HG03460 (cell line): ENCODE measurements around the gene FAM186B.
A peak's percentile ranks its signal among the peaks of the same experiment; 100 is the strongest.
"Not testable (repeated sequence)": the region's sequence is repeated elsewhere in the genome, so short reads cannot be mapped to it uniquely, and the experiment has no call there.

Experiments
- ATAC-seq: cut with Tn5 transposase; IDR thresholded peaks from one replicate; pipeline ENCODE4 v1.9.1; 2021; ENCODE audit not compliant: unreplicated experiment

Gene FAM186B, protein sequence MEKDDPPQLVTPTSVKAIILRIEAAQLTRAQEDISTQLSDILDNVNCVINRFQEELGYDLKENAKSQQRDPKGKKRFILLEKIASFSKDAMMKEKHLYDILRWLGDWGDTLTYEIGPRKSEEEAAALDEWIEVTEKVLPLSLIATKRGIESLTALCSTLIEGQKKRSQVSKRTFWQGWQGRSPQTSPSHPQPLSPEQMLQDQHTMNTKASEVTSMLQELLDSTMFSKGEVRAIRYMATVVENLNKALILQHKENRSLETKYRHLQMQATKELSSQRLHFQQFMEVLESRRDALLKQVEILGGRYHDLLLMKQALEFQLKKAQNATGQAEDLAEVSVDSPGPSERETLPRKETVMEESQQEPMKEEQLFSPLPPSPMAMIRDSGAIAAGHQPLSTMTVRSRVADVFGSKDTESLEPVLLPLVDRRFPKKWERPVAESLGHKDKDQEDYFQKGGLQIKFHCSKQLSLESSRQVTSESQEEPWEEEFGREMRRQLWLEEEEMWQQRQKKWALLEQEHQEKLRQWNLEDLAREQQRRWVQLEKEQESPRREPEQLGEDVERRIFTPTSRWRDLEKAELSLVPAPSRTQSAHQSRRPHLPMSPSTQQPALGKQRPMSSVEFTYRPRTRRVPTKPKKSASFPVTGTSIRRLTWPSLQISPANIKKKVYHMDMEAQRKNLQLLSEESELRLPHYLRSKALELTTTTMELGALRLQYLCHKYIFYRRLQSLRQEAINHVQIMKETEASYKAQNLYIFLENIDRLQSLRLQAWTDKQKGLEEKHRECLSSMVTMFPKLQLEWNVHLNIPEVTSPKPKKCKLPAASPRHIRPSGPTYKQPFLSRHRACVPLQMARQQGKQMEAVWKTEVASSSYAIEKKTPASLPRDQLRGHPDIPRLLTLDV

DNA sequence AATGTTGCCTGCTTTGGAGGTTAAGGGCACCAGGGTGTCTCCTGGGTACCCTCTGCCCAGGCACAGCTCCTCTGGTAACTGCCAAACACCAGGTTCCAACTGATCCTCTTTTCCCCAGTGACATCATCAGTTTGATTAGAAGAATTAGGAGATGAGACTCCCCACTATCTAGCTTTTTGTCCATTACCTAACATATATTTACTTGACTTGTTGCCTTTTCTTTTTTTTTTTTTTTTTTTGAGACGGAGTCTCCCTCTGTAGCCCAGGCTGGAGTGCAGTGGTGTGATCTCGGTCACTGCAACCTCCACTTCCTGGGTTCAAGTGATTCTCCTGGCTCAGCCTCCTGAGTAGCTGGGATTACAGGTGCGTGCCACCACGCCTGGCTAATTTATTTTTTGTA, at the start of gene FAM186B:
TSS of gene FAM186B (minus strand) at position 101 of the 400 bp plus-strand sequence. CDS start 162 bp downstream, outside the sequence.
- ATAC-seq, result not testable (repeated sequence)

DNA sequence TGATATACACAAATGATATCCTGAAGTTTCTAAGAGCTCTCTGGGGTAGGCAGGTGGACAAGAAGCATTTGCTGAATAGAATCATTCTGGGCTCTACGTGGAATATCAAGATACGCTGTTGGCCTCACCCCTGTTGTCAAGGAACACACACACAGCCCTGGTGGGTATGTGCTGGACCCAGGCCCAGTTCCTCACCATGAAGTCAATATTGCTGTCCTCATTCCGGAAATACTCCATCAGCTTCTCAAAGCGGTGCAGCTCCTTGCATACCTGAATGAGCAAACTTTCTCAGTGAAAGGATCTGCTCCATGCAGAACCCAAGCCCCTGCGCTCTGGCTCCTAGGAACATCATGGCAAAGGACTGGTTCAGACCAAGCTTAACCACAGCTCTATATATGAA, 49.3 kb upstream of the FAM186B start:
- no peak for ATAC-seq

DNA sequence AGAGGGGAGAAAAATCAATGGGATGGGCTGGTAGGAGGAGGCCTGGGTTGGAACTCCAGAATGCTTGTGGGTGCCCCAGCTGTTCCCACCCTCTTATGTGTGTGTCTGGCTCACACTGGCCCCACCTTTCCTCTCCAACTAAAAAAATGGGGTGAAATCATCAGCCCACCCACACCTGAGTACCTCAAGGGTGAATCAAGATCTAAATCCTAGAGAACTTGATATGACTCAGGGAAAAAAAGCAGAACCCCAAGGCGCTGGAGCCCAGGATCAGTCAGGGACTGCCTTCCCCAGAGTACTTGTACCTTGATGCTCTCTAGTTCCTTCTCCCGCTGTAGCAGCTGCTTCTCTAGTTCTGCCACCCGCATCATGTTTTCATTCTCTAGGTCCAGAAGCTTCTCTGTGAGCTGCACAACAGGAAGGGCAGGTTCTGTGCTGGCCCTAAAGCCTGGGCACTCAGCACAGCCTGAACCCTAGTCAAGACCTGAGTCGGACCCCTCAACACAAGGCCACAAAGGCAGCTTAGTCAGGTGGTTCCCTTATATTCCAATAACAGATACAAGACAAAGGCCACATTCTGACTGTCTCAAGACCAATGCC, 47.6 kb upstream of the FAM186B start:
- ATAC-seq, result no peak

DNA sequence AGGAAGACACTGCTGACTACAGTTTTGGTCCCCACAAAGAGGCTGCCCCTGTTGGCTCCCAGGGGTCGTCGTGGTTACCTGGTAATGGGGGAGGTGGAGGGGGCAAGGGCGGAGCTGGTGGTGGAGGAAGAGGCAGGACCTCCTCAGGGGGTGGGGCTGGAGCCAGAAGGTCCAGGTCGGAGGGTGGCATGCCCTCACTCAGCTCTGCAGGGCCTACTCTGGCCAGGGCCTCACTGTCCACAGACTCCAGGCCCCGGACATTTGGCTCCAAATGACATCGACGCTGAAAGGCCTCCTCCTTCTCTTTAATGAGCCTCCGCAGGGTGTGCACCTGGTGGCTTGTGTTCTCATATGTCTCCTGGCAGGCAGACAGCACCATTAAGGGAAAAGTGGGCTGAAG, 46.4 kb upstream of the FAM186B start:
- ATAC-seq, result no peak

DNA sequence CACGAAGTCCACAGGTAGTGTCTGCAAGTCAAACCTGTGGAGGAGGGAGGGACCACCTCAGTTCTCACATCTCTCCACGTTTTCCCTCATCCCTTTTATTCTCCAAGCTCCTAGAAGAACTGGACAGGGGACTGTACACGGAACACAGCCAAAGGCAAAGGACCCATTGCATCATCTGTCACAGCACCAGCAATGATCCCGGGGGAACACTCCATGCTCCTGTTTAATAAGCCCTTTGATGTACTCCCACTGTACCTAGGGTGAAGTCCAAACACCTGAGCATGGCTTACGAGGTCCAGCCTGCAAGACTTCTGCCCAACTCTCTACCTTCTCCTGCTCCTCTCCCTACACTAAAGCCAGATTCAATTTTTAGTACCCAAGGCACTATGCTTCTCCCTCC, 44.5 kb upstream of the FAM186B start:
- ATAC-seq, result no peak

DNA sequence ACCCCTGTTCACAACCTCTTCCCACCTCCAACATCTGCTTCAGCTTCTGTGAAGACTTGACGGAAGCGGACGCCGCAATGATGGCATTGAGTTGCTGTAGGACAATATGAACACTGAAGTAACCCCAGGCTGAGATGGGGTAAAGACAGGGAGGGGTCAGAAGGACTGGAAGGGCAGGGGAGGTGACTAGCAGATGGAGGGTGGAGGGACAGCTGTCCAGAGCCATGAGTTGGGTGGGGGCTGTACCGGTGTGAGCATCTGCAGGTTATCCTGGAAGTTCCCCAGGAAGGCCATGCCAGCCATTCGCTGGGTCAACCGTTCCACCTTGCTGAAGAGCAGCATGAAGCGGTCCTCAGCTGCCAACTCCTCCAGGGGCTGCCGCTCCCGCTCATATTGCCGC, 44.0 kb upstream of the FAM186B start:
- ATAC-seq, result no peak

DNA sequence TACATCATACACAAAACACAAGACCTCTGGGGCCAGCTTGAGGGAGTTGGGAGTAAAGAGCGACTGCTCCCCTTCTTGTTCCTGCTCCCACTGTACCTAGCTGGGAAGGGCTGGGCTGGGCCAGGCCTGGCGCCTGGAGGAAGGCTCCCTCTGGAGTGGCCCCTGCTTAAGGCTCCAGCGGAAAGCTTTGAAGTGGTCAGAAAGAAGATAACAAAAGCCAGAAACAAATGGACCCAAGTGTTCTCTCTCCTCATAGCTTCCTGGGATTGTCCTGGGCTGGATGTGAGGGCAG, 43.2 kb upstream of the FAM186B start:
- no peak for ATAC-seq

DNA sequence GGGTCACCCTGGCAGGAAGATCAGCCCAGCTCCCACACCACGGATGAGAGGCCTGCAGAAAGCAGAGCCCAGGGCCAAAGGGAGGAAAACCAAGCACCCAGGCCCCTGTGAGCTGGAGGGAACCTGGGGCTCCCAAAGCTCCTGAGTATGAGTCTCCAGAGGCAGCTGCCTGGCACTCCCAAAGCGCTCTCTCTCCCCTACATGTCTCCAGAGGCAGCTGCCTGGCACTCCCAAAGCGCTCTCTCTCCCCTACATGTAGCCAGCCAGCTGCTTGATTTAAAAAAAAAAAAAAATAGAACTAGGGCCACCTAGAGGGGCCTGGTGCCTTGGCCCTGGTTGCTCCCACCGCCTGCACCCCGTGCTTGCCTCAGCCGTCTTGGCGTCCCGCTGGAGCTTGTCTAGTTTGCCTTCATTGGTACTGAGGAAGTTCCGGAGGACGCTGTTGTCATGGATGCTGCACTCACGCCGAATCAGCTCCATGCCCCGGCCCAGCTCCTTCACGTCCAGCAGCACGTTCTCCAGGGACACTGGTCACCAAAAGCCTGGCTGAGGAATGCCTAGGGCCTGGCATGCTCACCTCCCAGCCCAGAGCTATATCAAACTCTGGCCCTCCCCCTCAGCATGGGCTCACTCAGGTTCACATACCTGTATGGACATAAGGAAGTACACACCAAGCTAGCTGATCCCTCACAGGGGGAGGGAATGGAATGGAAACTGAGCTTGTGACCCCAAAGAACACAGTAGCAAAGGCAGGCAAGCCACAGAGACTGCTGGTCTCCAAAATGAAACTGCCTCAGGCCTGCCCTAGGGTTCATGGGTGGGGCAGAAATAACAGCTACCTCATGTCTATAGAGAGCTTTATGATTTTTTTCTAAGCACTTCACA, 42.6 kb upstream of the FAM186B start:
- no peak for ATAC-seq

DNA sequence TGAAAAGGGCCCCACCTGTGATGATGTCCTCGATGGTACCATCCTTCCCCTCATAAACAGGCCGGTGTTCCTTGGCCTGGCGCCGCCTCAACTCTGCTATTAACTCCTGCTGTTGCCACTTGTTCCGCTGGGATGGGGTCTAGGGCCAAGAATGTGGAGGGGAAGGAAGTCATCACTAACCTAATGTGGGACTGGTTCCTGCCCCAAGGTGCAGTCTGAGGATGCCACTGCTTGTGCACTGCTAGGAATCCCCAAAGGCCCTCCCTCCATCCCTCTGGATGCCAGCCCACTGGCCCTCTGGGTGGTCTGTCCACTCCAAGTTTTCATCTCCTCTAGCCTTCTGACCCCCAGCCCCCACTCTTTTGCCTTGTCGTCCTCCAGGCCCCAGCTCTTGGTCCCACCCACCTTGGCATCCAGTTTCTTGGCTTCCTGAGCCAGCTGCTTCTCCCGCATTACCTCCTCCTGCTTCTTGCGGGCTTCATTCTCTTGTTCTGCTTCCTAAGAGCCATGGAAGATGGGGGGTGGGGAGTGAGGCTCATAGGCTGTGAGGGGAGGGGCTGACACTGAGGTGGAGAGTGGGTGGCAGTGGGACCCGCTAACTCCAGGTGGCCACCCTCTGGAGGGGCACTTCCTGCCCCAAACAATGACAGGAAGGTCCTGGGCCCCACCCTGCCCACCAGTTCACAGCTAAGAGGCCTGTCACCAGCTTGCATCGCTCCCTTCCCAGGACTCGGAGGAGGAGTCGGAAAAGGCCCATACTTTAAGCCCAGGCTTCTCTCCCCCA, 41.6 kb upstream of the FAM186B start:
- ATAC-seq, result no peak

DNA sequence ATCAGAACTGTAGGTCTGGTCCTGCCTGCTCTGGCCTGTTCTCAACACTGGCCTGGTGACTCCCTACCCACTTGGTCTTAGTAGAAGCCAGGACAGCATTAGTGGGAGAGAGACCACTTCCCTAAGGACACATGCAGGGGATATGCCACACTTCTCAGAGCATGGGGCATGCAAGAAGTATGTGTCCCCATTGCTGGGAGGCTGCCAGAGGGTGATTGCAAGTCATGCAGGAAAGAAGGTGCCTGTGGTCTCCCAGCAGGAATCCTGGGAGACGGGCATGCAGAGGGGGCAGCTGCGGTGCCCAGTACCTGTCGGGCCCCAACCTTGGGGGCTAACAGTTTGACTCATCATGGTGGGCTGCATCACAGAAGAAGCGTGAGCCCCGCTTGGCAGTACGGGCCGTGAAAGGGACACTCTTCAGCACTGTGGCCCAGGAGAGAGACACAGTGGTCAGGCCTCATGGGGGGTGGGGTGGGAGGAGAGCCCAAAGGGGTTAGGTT, 40.9 kb upstream of the FAM186B start:
- ATAC-seq, result no peak

DNA sequence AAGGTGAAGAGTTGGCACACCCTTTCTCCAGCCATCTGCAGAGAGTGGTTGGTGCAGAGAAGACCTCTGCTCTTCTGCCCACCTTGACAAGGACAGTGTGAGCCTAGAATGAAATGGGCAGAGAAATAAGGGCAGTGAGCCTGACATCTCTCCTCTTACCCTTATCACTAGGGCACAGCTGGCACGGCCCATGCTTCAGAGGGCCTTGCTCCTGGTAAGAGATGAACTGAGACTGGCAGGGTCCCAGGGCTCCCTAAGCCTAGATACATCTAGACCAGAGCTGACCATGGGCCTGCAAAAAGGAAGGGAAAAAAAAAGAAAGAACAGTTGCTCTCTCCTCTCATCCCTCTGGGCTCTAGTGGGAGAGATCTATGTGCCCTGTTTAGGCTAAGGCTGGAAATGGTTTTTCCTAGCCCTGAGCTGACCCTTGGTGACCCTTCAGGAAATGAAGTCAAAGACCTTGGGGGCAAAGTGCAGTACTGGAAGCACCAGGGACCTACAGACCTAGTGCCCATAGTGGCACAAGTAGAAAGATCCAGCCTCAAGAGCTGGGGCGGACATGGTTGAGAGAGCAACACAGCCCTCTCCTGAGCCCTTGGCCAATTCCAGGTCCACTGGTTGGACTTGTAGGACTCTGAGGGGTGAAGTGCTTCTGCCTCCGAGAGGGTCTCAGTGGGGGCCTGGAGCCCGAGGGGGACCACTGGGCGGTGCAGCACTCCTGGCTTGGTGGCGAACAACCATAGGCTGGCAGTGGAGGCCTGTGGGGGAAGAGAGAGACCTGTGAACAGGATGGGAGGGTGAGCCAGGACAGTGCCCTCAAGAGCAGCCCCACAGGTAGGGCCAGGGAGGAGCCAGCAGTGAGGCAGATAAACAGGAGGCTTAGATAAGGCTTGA, 40.0 kb upstream of the FAM186B start:
- no peak for ATAC-seq

DNA sequence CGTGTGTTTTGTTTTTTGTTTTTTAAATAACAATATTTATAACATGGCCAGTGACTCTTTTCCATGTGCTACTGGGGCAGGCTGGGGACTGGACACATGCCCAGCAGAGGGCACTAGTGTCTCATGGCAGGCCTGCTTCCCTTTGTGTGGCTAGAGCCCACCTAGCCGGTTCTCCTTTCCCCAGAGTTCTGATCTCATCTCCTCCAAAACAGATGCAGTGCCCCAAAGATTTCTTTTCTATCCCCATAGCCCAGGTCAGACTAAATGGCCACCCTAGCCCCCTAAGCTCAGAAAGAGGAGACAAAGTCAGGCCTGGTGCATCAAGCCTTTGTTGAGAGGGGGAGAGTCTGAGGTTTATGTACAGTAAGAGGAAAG, 39.2 kb upstream of the FAM186B start:
- no peak for ATAC-seq

DNA sequence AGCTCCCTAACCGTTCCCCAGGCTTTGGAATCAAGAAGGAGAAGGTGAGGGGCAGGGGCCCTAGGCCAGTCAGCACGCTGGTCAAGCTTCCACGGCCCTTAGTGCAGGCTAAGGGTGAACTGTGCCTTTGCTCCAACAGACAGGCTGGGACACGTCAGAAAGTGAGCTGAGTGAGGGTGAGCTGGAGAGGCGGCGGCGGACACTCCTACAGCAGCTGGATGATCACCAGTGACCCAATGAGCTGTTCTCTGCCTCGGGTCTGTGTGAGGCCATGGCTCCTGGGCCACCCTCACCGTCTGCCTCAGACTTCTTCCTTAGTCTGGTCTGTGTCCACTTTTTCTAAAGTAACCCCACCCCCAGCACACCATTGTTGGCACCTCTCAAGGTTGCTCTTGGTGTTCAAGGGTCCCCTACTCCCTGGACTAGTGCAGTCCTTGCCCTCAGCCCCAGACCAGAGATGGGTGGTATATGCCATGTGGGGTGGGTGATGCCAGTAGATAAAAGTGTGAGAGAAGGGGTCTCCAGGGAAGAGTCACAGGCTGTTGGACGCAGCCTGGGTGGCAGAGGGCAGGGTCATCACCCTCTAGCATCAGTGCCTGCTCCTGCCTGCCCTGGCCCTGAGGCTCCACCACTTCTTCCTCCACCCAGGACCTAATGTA, 38.7 kb upstream of the FAM186B start:
- no peak for ATAC-seq

DNA sequence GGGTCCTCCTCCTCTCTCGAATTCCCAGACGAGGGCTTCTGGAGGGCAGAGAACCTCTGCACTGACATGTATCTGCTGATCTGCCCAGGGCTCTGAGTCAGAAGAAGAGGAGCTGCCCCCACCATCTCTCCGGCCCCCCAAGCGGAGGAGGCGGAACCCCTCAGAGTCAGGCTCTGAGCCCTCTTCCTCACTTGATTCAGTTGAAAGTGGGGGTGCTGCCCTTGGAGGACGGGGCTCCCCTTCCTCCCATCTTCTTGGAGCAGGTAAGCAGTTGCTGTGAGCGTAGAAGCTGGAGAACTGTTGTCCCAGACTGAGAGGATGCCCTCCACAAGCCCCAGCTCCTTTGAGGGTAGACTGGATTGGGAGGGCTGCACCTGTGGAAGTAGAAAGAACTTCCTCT, 37.7 kb upstream of the FAM186B start:
- no peak for ATAC-seq

DNA sequence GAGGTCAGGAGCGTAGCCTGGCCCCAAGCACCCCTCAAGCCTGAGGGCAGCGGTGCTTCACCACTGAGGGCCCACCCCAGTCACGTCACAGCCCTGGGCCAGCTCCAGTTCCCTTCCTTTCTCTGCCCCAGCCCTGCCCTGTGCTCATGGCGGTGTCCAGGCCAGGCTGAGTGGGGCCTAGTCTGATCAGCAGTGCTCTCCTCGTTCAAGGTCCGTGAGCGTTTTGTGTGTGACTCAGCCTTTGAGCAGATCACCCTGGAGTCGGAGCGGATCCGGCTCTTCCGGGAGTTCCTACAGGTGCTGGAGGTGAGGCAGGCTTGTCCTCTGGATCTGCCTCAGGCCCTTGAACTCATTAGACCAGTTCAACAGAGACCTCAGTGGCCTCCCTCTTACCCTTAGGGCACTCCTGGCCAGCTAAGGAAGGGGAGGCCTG, 36.9 kb upstream of the FAM186B start:
- no peak for ATAC-seq

DNA sequence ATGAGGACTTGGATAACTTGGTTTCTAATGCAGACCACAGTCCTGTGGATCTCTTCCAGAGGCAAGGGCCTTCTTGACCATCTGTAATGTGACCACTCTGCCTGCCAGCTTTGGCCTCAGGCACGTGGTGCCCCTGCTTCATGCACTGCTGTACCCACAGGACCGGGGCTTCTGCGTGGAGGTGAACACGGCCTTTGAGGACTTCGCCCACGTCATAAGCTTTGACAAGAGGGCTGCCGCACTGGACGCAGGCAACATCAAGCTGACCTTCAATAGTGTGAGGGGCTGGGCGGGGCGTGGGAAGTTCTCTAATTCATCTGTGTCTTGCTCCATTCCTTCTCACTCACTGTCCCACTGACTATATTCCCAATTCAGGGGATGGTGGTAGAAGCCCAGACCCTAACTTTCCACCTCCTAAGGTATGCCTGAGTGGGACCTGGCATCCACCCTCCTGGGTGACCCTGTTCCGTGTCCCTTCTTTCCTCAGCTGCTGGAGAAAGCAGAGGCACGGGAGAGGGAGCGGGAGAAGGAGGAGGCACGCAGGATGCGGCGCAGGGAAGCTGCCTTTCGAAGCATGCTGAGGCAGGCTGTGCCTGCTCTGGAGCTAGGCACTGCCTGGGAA, 36.4 kb upstream of the FAM186B start:
- ATAC-seq, result no peak

DNA sequence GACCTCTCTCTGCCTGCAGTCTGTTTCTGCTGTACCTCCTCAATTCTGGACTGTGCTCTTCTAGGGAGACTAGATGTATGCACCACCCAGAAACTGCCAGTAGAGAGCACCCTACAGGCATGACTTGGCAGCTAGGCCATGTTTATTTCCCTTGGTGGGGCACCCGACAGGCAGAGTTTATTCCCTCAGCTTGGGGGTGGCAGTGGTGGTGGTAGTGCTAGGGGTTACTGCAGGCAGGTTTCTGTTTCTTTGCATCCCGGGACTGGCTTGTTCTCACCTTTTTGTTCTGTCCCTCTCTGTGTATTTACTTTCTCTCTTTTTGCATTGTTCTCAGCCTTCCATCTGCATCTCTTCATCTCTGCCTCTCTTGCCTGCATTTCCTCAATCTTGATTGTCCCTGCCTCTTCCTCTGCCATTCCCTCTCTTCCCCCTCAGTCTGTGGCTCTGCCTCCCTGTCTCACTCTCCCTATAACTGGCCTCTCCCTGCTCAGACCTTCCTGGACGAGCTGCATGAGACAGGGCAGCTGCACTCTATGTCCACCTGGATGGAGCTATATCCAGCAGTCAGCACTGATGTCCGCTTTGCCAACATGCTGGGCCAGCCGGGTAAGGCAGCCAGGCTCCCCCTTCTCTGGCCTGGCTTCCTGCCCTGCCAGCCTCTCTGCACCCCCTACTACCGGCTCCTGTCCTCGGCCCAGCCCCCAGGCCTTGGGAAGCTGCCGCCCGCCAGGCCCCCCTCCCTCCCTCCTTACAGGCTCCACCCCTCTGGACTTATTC, 31.7 kb upstream of the FAM186B start:
- ATAC-seq, result peak; percentile 68
